A549 (cell line): ENCODE measurements around the gene CHST2. TPM values are rescaled to one million over a fixed set of nuclear protein-coding genes. Genes with fewer than 3 reads are reported as not detected.

Source experiments
- ATAC-seq, 2 experiments: fragments of 200-7000 bp in 1 of 2; fragments of >200 bp in 1 of 2; cut with Nextera tagmentation in 1 of 2; cut with Tn5 transposase in 1 of 2; 3 replicates each; pipeline versions ENCODE4 v1.8.0 to v1.9.1; 2018 to 2020; ENCODE audit warnings: mild to moderate bottlenecking in 1 of 2, moderate library complexity in 1 of 2
- CTCF ChIA-PET: fragments of 300-600 bp; sonication (Branson Sonifier 250); formaldehyde crosslinking; extraction: SDS; loops from one replicate; lab custom pipeline; 2021; ENCODE audit warnings: antibody characterized with exemption, inconsistent platforms; lab: Yijun Ruan, JAX
- POLR2A ChIA-PET: fragments of 350-600 bp; formaldehyde crosslinking; extraction: SDS; loops from one replicate; lab custom pipeline; 2021; ENCODE audit warnings: antibody characterized with exemption, inconsistent platforms; lab: Yijun Ruan, JAX
- DNase-seq, 2 experiments: peaks; one replicate each; pipeline versions ENCODE4 v3.0.0 to v3.0.0-alpha.2; 2011 to 2016; ENCODE audit warnings: low read depth in 1 of 2, low spot score in 1 of 2
- FAIRE-seq: peaks from 2 replicates; lab custom pipeline; 2011; peaks lifted over from hg19 to GRCh38; lab: Jason Lieb, UNC
- H3K27ac ChIP-seq, 2 experiments: fragments of >200 bp; sonication (Bioruptor Twin); formaldehyde crosslinking; 3 replicates each; pipeline ENCODE4 v1.5.1; 2016 to 2017
- H3K4me1 ChIP-seq: fragments of >200 bp; sonication (Bioruptor Twin); formaldehyde crosslinking; 3 replicates; pipeline ENCODE4 v1.6.1; 2016
- H3K4me2 ChIP-seq: fragments of >200 bp; sonication (Bioruptor Twin); formaldehyde crosslinking; 3 replicates; pipeline ENCODE4 v1.6.1; 2016
- H3K4me3 ChIP-seq: fragments of >200 bp; sonication (Bioruptor Twin); formaldehyde crosslinking; 3 replicates; pipeline ENCODE4 v1.5.1; 2016
- H3K9me3 ChIP-seq: fragments of >200 bp; sonication (Bioruptor Twin); formaldehyde crosslinking; 3 replicates; pipeline ENCODE4 v1.6.1; 2016
- ATOH8 ChIP-seq: fragments of 250-450 bp; sonication (Bioruptor Pico); IDR thresholded peaks from 2 replicates; pipeline ENCODE4 v1.5.0; 2020; ENCODE audit warnings: low read depth, mild to moderate bottlenecking, moderate library complexity
- BCL3 ChIP-seq: fragments of >200 bp; sonication (Bioruptor Twin); formaldehyde crosslinking; IDR thresholded peaks from 3 replicates; pipeline ENCODE4 v1.6.1; 2016
- BHLHE40 ChIP-seq: IDR thresholded peaks from 2 replicates; pipeline ENCODE4 v1.6.1; 2012; ENCODE audit warnings: low read depth, low read length, inconsistent platforms
- CBX8 ChIP-seq: fragments of 200-600 bp; sonication (generic); IDR thresholded peaks from 2 replicates; pipeline ENCODE4 v1.6.1; 2016
- FOSL2 ChIP-seq, 2 experiments: fragments of 450-650 bp in 1 of 2; fragments of >200 bp in 1 of 2; sonication (Bioruptor Twin) in 1 of 2; formaldehyde crosslinking; IDR thresholded peaks; 2 replicates each; pipeline versions ENCODE4 v1.5.0 to v1.6.1; 2016 to 2020; ENCODE audit warnings: mild to moderate bottlenecking in 1 of 2, moderate library complexity in 1 of 2
- FOXS1 ChIP-seq: fragments of 250-450 bp; sonication (Bioruptor Pico); IDR thresholded peaks from 2 replicates; pipeline ENCODE4 v1.5.0; 2020; ENCODE audit warnings: mild to moderate bottlenecking, moderate library complexity
- GATA3 ChIP-seq: IDR thresholded peaks from 2 replicates; pipeline ENCODE4 v1.6.1; 2012; ENCODE audit warnings: borderline replicate concordance
- HEYL ChIP-seq: fragments of 250-450 bp; sonication (Bioruptor Pico); IDR thresholded peaks from 2 replicates; pipeline ENCODE4 v1.8.0; 2021; ENCODE audit warnings: mild to moderate bottlenecking, moderate library complexity
- HOXB5 ChIP-seq: fragments of 250-450 bp; sonication (Bioruptor Pico); IDR thresholded peaks from 2 replicates; pipeline ENCODE4 v1.5.0; 2020; ENCODE audit warnings: mild to moderate bottlenecking, moderate library complexity
- JUN ChIP-seq, 2 experiments: fragments of >200 bp; sonication (Bioruptor Twin); formaldehyde crosslinking; IDR thresholded peaks; 2 replicates in 1 of 2; 3 replicates in 1 of 2; pipeline ENCODE4 v1.6.1; 2016 to 2017
- JUNB ChIP-seq: fragments of >200 bp; sonication (Bioruptor Twin); formaldehyde crosslinking; IDR thresholded peaks from 2 replicates; pipeline ENCODE4 v1.6.1; 2016
- KDM5A ChIP-seq: fragments of 200-600 bp; sonication (generic); IDR thresholded peaks from 2 replicates; pipeline ENCODE4 v1.6.1; 2016; ENCODE audit warnings: antibody characterized with exemption, mild to moderate bottlenecking
- MYC ChIP-seq: IDR thresholded peaks from 2 replicates; pipeline ENCODE4 v1.6.1; 2012; ENCODE audit warnings: mild to moderate bottlenecking, inconsistent platforms, low read length, improper control_type of control experiment, borderline replicate concordance
- NFE2L2 ChIP-seq: fragments of 150-350 bp; conservative IDR thresholded peaks from 2 replicates; pipeline ENCODE4 v1.6.1; 2014; ENCODE audit warnings: low read length
- PHF8 ChIP-seq: fragments of 200-600 bp; sonication (generic); IDR thresholded peaks from 2 replicates; pipeline ENCODE4 v1.6.1; 2016; ENCODE audit warnings: low read depth, mild to moderate bottlenecking, antibody characterized with exemption, moderate library complexity, borderline replicate concordance
- RAD21 ChIP-seq, 2 experiments: fragments of >200 bp in 1 of 2; sonication (Bioruptor Twin) in 1 of 2; formaldehyde crosslinking in 1 of 2; IDR thresholded peaks in 1 of 2; conservative IDR thresholded peaks in 1 of 2; 2 replicates in 1 of 2; 3 replicates in 1 of 2; pipeline ENCODE4 v1.6.1; 2012 to 2018; ENCODE audit warnings: inconsistent platforms in 1 of 2
- RNF2 ChIP-seq: fragments of 200-600 bp; sonication (generic); IDR thresholded peaks from 2 replicates; pipeline ENCODE4 v1.6.1; 2016; ENCODE audit warnings: low read depth, mild to moderate bottlenecking, antibody characterized with exemption, moderate library complexity, borderline replicate concordance
- ZSCAN20 ChIP-seq: fragments of 250-450 bp; sonication (Bioruptor Pico); IDR thresholded peaks from 2 replicates; pipeline ENCODE4 v1.8.0; 2022; ENCODE audit warnings: mild to moderate bottlenecking, moderate library complexity
- WGBS: methylation state at CpG from one replicate; pipeline ENCODE4 v1.1.6; 2017; ENCODE audit errors: missing lambda C conversion rate; 5-methylcytosine and 5-hydroxymethylcytosine counted together
- polyA plus RNA-seq, 4 experiments: library from polyadenylated mRNA; depleted of rRNA in 3 of 4; stranded (reverse); fragments of >200 nt; fragmentation: RNase III in 1 of 4; extraction: RNeasy Plus Mini Kit Qiagen cat#74134 plus additional on column Dnase treatment in 1 of 4; gene quantifications; 2 replicates in 3 of 4; 3 replicates in 1 of 4; pipeline ENCODE4 v1.2.3, GENCODE V29; 2011 to 2017
- TF ChIP-seq, protein P1 (sequence below): IDR thresholded peaks from 2 replicates; pipeline ENCODE4 v1.6.1; 2012
- TF ChIP-seq, protein P2 (sequence below): fragments of 450-650 bp; IDR thresholded peaks from 2 replicates; pipeline ENCODE4 v1.6.1; 2014; ENCODE audit warnings: antibody characterized with exemption
- TF ChIP-seq, protein P3 (sequence below): fragments of 200-600 bp; sonication (generic); IDR thresholded peaks from 2 replicates; pipeline ENCODE4 v1.6.1; 2016; ENCODE audit warnings: antibody characterized with exemption, mild to moderate bottlenecking, moderate library complexity

Gene CHST2
- polyA plus RNA-seq, 2 of the 4 experiments (the other 2 are of a cell fraction) = 0.04 to 0.26 TPM

DNA sequence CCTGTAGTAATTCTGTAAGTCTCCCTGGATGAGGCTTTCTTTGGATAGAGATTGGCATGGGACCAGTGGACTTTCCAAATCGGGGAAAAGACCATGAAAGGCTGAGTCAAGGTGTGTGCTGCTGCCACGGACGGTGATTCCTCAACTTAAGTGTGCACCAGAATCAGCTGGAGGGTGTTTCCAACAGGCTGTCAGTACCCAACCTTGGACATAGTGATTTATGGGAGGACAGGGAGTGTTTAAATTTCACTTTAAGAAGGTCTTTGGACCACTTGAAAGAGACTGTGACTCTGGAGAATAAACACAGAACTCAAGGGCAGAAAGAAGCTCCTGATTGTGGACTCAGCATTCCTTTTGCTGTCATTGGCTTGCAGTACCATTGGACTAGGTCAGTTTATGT, 20.4 kb upstream of the CHST2 start:
- WGBS = 28% methylated on average over 3 of the region's 3 CpGs

GRCh38 chr3:143099690-143100089, 19.9 kb upstream of the CHST2 start:
- no peak for ATAC-seq
- FAIRE-seq = no peak
- DNase-seq = no peak
- TF ChIP-seq MYC (no peak), FOXS1 (CRISPR knock-in tag) (no peak), HOXB5 (CRISPR knock-in tag) (no peak), CBX8 (no peak), BCL3 (no peak), JUNB (no peak)
- TF ChIP-seq, all 56 proteins: peak for 0
- 45% methylated on average over 2 of the region's 2 CpGs for WGBS
- ChIA-PET POLR2A (no interaction called here), CTCF (interaction anchor here (1.5 kb wide), 1 partner anchor 9 kb away, joined by 3 read pairs; no protein-coding TSS in a partner anchor)
- Histone ChIP-seq H3K4me2 (no peak overlapping the region), H3K4me3 (no peak overlapping the region), H3K4me1 (no peaks in the 10 kb centered on the region), H3K9me3 (no peaks in the 10 kb centered on the region; the same call in 2 of the 3 replicates), H3K27ac (no peak overlapping the region)

More for the DNA sequence above, 20.4 kb upstream of the CHST2 start:
- Histone ChIP-seq H3K4me1 (no peaks in the 10 kb centered on the region), H3K4me2 (no peak overlapping the region), H3K27ac (no peak overlapping the region), H3K4me3 (no peak overlapping the region), H3K9me3 (no peaks in the 10 kb centered on the region; the same call in 2 of the 3 replicates)
- ATAC-seq = no peak
- no peak for DNase-seq
- CTCF ChIA-PET = interaction anchor here (1.5 kb wide), 1 partner anchor 10 kb away, joined by 3 read pairs; no protein-coding TSS in a partner anchor
- no peak for TF ChIP-seq FOSL2 (IDR thresholded peaks at IDR 0.05)
- no peak for TF ChIP-seq FOSL2 (CRISPR knock-in tag; IDR thresholded peaks at IDR 0.05)
- TF ChIP-seq RAD21 (conservative IDR thresholded peaks at IDR 0.05 in 1 of 2, IDR thresholded peaks at IDR 0.05 in 1 of 2) = no peak
- TF ChIP-seq, protein P1, sequence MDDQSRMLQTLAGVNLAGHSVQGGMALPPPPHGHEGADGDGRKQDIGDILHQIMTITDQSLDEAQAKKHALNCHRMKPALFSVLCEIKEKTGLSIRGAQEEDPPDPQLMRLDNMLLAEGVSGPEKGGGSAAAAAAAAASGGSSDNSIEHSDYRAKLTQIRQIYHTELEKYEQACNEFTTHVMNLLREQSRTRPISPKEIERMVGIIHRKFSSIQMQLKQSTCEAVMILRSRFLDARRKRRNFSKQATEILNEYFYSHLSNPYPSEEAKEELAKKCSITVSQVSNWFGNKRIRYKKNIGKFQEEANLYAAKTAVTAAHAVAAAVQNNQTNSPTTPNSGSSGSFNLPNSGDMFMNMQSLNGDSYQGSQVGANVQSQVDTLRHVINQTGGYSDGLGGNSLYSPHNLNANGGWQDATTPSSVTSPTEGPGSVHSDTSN = no peak
- no peak for TF ChIP-seq GATA3
- TF ChIP-seq, protein P2, sequence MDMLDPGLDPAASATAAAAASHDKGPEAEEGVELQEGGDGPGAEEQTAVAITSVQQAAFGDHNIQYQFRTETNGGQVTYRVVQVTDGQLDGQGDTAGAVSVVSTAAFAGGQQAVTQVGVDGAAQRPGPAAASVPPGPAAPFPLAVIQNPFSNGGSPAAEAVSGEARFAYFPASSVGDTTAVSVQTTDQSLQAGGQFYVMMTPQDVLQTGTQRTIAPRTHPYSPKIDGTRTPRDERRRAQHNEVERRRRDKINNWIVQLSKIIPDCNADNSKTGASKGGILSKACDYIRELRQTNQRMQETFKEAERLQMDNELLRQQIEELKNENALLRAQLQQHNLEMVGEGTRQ = no peak
- no peak for TF ChIP-seq JUN (IDR thresholded peaks at IDR 0.05)
- no peak for TF ChIP-seq JUNB
- TF ChIP-seq PHF8 = no peak
- TF ChIP-seq BHLHE40 = no peak
- TF ChIP-seq ZSCAN20 = no peak
- no peak for TF ChIP-seq KDM5A
- TF ChIP-seq RNF2 = no peak
- TF ChIP-seq, protein P3, sequence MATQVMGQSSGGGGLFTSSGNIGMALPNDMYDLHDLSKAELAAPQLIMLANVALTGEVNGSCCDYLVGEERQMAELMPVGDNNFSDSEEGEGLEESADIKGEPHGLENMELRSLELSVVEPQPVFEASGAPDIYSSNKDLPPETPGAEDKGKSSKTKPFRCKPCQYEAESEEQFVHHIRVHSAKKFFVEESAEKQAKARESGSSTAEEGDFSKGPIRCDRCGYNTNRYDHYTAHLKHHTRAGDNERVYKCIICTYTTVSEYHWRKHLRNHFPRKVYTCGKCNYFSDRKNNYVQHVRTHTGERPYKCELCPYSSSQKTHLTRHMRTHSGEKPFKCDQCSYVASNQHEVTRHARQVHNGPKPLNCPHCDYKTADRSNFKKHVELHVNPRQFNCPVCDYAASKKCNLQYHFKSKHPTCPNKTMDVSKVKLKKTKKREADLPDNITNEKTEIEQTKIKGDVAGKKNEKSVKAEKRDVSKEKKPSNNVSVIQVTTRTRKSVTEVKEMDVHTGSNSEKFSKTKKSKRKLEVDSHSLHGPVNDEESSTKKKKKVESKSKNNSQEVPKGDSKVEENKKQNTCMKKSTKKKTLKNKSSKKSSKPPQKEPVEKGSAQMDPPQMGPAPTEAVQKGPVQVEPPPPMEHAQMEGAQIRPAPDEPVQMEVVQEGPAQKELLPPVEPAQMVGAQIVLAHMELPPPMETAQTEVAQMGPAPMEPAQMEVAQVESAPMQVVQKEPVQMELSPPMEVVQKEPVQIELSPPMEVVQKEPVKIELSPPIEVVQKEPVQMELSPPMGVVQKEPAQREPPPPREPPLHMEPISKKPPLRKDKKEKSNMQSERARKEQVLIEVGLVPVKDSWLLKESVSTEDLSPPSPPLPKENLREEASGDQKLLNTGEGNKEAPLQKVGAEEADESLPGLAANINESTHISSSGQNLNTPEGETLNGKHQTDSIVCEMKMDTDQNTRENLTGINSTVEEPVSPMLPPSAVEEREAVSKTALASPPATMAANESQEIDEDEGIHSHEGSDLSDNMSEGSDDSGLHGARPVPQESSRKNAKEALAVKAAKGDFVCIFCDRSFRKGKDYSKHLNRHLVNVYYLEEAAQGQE = no peak
- no peak for TF ChIP-seq ATOH8 (CRISPR knock-in tag)
- TF ChIP-seq NFE2L2 = no peak
- TF ChIP-seq HEYL (CRISPR knock-in tag) = no peak
- POLR2A ChIA-PET = no interaction called here
- FAIRE-seq = no peak
